Mesendoderm (in vitro differentiated cells): ENCODE measurements around the gene PCYT1B.

Source experiments
- DNase-seq: peaks from one replicate; pipeline ENCODE4 v3.0.0; 2013
- H2AK5ac ChIP-seq: 2 replicates; pipeline ENCODE4 v1.6.1; 2013; ENCODE audit warnings: low read length, inconsistent platforms
- H2BK120ac ChIP-seq: 2 replicates; pipeline ENCODE4 v1.6.1; 2013; ENCODE audit warnings: low read depth, mild to moderate bottlenecking, low read length, moderate library complexity, mixed read lengths
- H2BK15ac ChIP-seq: replicated peaks from 2 replicates; pipeline ENCODE4 v1.6.1; 2013; ENCODE audit warnings: low read depth, mild to moderate bottlenecking, moderate library complexity
- H2BK5ac ChIP-seq: 2 replicates; pipeline ENCODE4 v1.6.1; 2013; ENCODE audit warnings: low read length, inconsistent platforms
- H3K18ac ChIP-seq: 2 replicates; pipeline ENCODE4 v1.6.1; 2013; ENCODE audit warnings: mild to moderate bottlenecking, low read length, mixed read lengths
- H3K23ac ChIP-seq: one replicate; pipeline ENCODE4 v1.6.1; 2013; ENCODE audit warnings: low read length
- H3K27ac ChIP-seq: 2 replicates; pipeline ENCODE4 v1.5.1; 2013; ENCODE audit warnings: low read depth, mild to moderate bottlenecking, inconsistent platforms, low read length, moderate library complexity
- H3K27me3 ChIP-seq: 2 replicates; pipeline ENCODE4 v1.6.1; 2013; ENCODE audit warnings: low read length, control low read depth, mild to moderate bottlenecking, inconsistent platforms; ENCODE audit not compliant: insufficient read depth, poor library complexity
- H3K36me3 ChIP-seq: 2 replicates; pipeline ENCODE4 v1.6.1; 2013; ENCODE audit warnings: low read length, inconsistent platforms; ENCODE audit not compliant: control insufficient read depth, insufficient read depth
- H3K4ac ChIP-seq: one replicate; pipeline ENCODE4 v1.6.1; 2013; ENCODE audit warnings: low read depth, mild to moderate bottlenecking, low read length, moderate library complexity
- H3K4me1 ChIP-seq: 2 replicates; pipeline ENCODE4 v1.6.1; 2013; ENCODE audit warnings: low read depth, low read length, inconsistent platforms; ENCODE audit not compliant: control insufficient read depth
- H3K4me2 ChIP-seq: 2 replicates; pipeline ENCODE4 v1.6.1; 2013; ENCODE audit warnings: low read length
- H3K4me3 ChIP-seq: 2 replicates; pipeline ENCODE4 v1.5.1; 2013; ENCODE audit warnings: mild to moderate bottlenecking, low read length
- H3K56ac ChIP-seq: one replicate; pipeline ENCODE4 v1.6.1; 2013; ENCODE audit warnings: low read length
- H3K79me1 ChIP-seq: 2 replicates; pipeline ENCODE4 v1.6.1; 2013; ENCODE audit warnings: low read length, inconsistent platforms
- H3K79me2 ChIP-seq: 2 replicates; pipeline ENCODE4 v1.6.1; 2013; ENCODE audit warnings: mild to moderate bottlenecking, low read length; ENCODE audit not compliant: control insufficient read depth, insufficient read depth
- H3K9ac ChIP-seq: 2 replicates; pipeline ENCODE4 v1.6.1; 2013; ENCODE audit warnings: low read length, inconsistent platforms
- H4K5ac ChIP-seq: one replicate; pipeline ENCODE4 v1.6.1; 2013; ENCODE audit warnings: low read length
- H4K8ac ChIP-seq: one replicate; pipeline ENCODE4 v1.6.1; 2013; ENCODE audit warnings: low read depth, mild to moderate bottlenecking, control low read depth, low read length, moderate library complexity
- WGBS: extraction: QIAGEN DNeasy Blood & Tissue Kit; methylation state at CpG from one replicate; pipeline ENCODE4 v1.1.7; 2013; ENCODE audit warnings: low lambda C conversion rate, missing lambda C conversion rate; ENCODE audit not compliant: insufficient coverage; ENCODE audit errors: extremely low coverage; 5-methylcytosine and 5-hydroxymethylcytosine counted together

Gene PCYT1B

DNA sequence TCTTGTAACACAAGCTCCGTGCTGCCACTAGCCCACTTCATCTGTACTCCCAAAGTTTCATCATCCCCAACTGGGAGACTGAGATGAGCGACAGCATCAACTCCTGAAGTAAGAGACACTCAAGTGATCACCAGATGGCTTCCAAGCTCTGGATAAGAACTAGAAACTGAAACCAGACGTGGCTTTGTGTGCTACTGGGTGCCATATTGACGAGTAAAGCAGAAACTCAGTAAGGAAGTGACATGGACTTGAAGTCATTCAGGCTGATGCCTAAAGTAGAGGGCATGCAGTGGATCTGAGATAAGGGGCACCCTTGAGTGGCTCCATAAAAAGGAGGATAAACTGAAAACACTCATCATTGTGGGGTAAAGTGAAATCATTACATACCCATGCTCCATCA, 72.4 kb downstream of the PCYT1B start:
- H3K56ac ChIP-seq: no peak overlapping the region
- H3K4ac ChIP-seq: no peak overlapping the region
- H3K23ac ChIP-seq: no peak overlapping the region
- no peaks in the 10 kb centered on the region for H3K36me3 ChIP-seq
- no peak overlapping the region for H2AK5ac ChIP-seq
- H3K4me1 ChIP-seq: no peaks in the 10 kb centered on the region
- H2BK120ac ChIP-seq: no peak overlapping the region
- H3K27ac ChIP-seq: no peak overlapping the region
- H3K27me3 ChIP-seq: no peaks in the 10 kb centered on the region
- no peak overlapping the region for H2BK15ac ChIP-seq
- no peak overlapping the region for H3K4me2 ChIP-seq
- no CpG with 5 or more reads among the region's 4 CpGs for WGBS
- no peak overlapping the region for H3K18ac ChIP-seq
- H4K8ac ChIP-seq: no peak overlapping the region
- H2BK5ac ChIP-seq: no peak overlapping the region
- no peaks in the 10 kb centered on the region for H3K79me1 ChIP-seq
- no peaks in the 10 kb centered on the region for H3K79me2 ChIP-seq
- H3K4me3 ChIP-seq: no peak overlapping the region
- H3K9ac ChIP-seq: no peak overlapping the region
- DNase-seq: no peak
- H4K5ac ChIP-seq: no peak overlapping the region

- no peak overlapping the region for H4K5ac ChIP-seq
- no peak overlapping the region for H2BK5ac ChIP-seq
- H3K4ac ChIP-seq: no peak overlapping the region
- H3K9ac ChIP-seq: no peak overlapping the region
- no peak overlapping the region for H4K8ac ChIP-seq
- H2AK5ac ChIP-seq: no peak overlapping the region
- H3K4me1 ChIP-seq: no peaks in the 10 kb centered on the region
- DNase-seq: no peak
- H3K27ac ChIP-seq: no peak overlapping the region
- no peak overlapping the region for H2BK120ac ChIP-seq
- H3K27me3 ChIP-seq: no peaks in the 10 kb centered on the region
- H3K36me3 ChIP-seq: no peaks in the 10 kb centered on the region
- H2BK15ac ChIP-seq: no peak overlapping the region
- no peak overlapping the region for H3K23ac ChIP-seq
- no peak overlapping the region for H3K4me2 ChIP-seq
- H3K79me2 ChIP-seq: no peaks in the 10 kb centered on the region
- H3K56ac ChIP-seq: no peak overlapping the region
- H3K79me1 ChIP-seq: no peaks in the 10 kb centered on the region
- no peak overlapping the region for H3K4me3 ChIP-seq
- no peak overlapping the region for H3K18ac ChIP-seq
- no CpG with 5 or more reads among the region's 4 CpGs for WGBS
Measured at GRCh38 chrX:24567169-24567568, 80.0 kb downstream of the PCYT1B start.

- H4K5ac ChIP-seq: no peak overlapping the region
- no peaks in the 10 kb centered on the region for H3K79me2 ChIP-seq
- DNase-seq: no peak
- WGBS: no CpG with 5 or more reads among the region's 3 CpGs
- no peak overlapping the region for H3K27ac ChIP-seq
- H3K18ac ChIP-seq: no peak overlapping the region
- no peak overlapping the region for H2BK120ac ChIP-seq
- H2BK15ac ChIP-seq: no peak overlapping the region
- no peaks in the 10 kb centered on the region for H3K79me1 ChIP-seq
- H3K23ac ChIP-seq: no peak overlapping the region
- H3K4me3 ChIP-seq: no peak overlapping the region
- H2BK5ac ChIP-seq: no peak overlapping the region
- no peaks in the 10 kb centered on the region for H3K36me3 ChIP-seq
- no peaks in the 10 kb centered on the region for H3K27me3 ChIP-seq
- no peak overlapping the region for H3K4ac ChIP-seq
- no peaks in the 10 kb centered on the region for H3K4me1 ChIP-seq
- H4K8ac ChIP-seq: no peak overlapping the region
- H2AK5ac ChIP-seq: no peak overlapping the region
- H3K4me2 ChIP-seq: no peak overlapping the region
- H3K9ac ChIP-seq: no peak overlapping the region
- H3K56ac ChIP-seq: no peak overlapping the region
Measured at GRCh38 chrX:24566240-24566639, 80.9 kb downstream of the PCYT1B start.

DNA sequence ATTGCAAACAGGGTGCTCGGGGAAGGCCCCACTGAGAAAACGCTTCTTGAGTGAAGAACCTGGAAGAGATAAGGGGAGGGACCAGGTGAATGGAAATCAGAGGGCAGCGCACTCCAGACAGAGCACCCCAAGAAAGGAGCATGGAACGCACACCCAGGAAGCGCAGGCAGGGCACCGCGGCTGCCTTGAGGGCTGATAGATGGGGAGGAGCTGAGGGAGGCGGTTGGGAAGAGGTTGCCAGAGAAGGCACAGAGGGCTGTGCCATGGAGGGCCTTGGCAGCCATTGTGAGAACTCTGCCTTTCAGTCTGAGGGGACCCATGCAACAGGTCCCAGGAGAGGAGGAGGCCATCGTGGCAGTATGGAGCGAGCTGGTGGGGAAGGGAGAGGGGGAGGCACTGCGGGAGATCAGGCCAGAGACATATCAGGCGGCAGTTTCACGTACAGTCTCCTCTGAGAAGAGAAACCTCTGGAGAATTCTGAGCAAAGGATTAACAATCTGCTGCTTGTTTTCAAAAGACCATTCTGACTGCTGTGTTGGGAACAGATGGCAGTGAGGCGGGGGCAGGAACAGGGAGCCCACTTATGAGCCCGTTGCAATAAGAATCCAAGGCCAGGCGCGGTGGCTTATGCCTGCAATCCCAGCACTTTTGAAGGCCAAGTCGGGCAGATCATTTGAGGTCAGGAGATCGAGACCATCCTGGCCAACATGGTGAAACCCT, 83.7 kb downstream of the PCYT1B start:
- H2BK15ac ChIP-seq: no peak overlapping the region
- H3K36me3 ChIP-seq: no peaks in the 10 kb centered on the region
- no peak overlapping the region for H4K5ac ChIP-seq
- no peak overlapping the region for H3K23ac ChIP-seq
- no peak overlapping the region for H3K4me3 ChIP-seq
- no peaks in the 10 kb centered on the region for H3K4me1 ChIP-seq
- no peak for DNase-seq
- H2AK5ac ChIP-seq: no peak overlapping the region
- H3K56ac ChIP-seq: no peak overlapping the region
- H3K79me1 ChIP-seq: no peaks in the 10 kb centered on the region
- no peak overlapping the region for H3K27ac ChIP-seq
- no peak overlapping the region for H3K9ac ChIP-seq
- H2BK120ac ChIP-seq: no peak overlapping the region
- no CpG with 5 or more reads among the region's 19 CpGs for WGBS
- no peaks in the 10 kb centered on the region for H3K79me2 ChIP-seq
- no peak overlapping the region for H3K18ac ChIP-seq
- no peak overlapping the region for H2BK5ac ChIP-seq
- no peak overlapping the region for H4K8ac ChIP-seq
- no peak overlapping the region for H3K4ac ChIP-seq
- H3K4me2 ChIP-seq: no peak overlapping the region
- H3K27me3 ChIP-seq: no peaks in the 10 kb centered on the region

DNA sequence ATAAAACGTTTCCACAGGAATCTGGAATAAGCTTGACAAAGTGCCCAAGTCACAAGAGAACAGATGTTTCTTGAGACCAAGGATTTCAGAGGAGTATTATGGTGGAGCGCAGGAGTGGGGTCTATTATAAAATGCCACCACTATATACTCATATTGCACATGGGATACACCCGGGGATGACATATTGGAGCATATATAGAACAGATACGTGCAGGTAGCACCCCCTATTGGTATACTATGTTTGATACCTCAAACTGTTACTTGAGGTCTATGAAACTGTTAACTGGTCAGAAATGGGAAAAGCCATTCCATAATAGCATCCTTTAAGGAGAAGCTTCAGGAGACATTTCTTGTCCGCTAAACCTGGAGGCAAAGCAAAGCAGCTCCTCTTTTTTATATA, 86.0 kb downstream of the PCYT1B start:
- DNase-seq: peak; percentile 3

GRCh38 chrX:24553011-24553410, 94.1 kb downstream of the PCYT1B start:
- Histone ChIP-seq H3K4me2 (no peak overlapping the region), H3K79me2 (no peaks in the 10 kb centered on the region), H3K27me3 (no peaks in the 10 kb centered on the region), H3K4ac (no peak overlapping the region), H3K9ac (no peak overlapping the region), H3K27ac (no peak overlapping the region), H3K4me1 (no peaks in the 10 kb centered on the region), H4K8ac (no peak overlapping the region), H3K79me1 (no peaks in the 10 kb centered on the region), H3K36me3 (no peaks in the 10 kb centered on the region), H3K23ac (no peak overlapping the region), H2BK5ac (no peak overlapping the region), H2BK15ac (no peak overlapping the region), H3K56ac (no peak overlapping the region), H2AK5ac (no peak overlapping the region), H2BK120ac (no peak overlapping the region), H3K4me3 (no peak overlapping the region), H4K5ac (no peak overlapping the region), H3K18ac (no peak overlapping the region)
- WGBS: no CpG with 5 or more reads among the region's 4 CpGs
- no peak for DNase-seq

More for the DNA sequence above, 86.0 kb downstream of the PCYT1B start:
- H3K4me3 ChIP-seq: no peak overlapping the region
- H3K79me1 ChIP-seq: no peaks in the 10 kb centered on the region
- H3K36me3 ChIP-seq: no peaks in the 10 kb centered on the region
- H3K56ac ChIP-seq: no peak overlapping the region
- no peak overlapping the region for H3K18ac ChIP-seq
- H2BK5ac ChIP-seq: no peak overlapping the region
- H3K4me1 ChIP-seq: no peaks in the 10 kb centered on the region
- H3K27ac ChIP-seq: no peak overlapping the region
- no peak overlapping the region for H3K4me2 ChIP-seq
- no peaks in the 10 kb centered on the region for H3K27me3 ChIP-seq
- no peak overlapping the region for H2BK15ac ChIP-seq
- H3K4ac ChIP-seq: no peak overlapping the region
- no peak overlapping the region for H4K8ac ChIP-seq
- no peak overlapping the region for H3K9ac ChIP-seq
- H3K79me2 ChIP-seq: no peaks in the 10 kb centered on the region
- no peak overlapping the region for H2AK5ac ChIP-seq
- H4K5ac ChIP-seq: no peak overlapping the region
- H2BK120ac ChIP-seq: no peak overlapping the region
- no CpG with 5 or more reads among the region's 5 CpGs for WGBS
- no peak overlapping the region for H3K23ac ChIP-seq
